GM12878 (cell line): Measurements from ENCODE around the gene PKP2. TPM values are rescaled to one million over a fixed set of nuclear protein-coding genes. Genes with fewer than 3 reads are reported as not detected.
A peak's percentile ranks its signal among the peaks of the same experiment; 100 is the strongest.

Experiments used
- ATAC-seq: fragments of 200-7000 bp; cut with Tn5 transposase; 3 replicates; pipeline ENCODE4 v1.9.1; 2020; ENCODE audit warnings: mild to moderate bottlenecking, moderate library complexity
- Bru-seq: library from RNA; stranded (reverse); fragments of 400-500 nt; gene quantifications from one replicate; lab custom pipeline; 2021; lab: Mats Ljungman, UMichigan
- BruChase-seq, 2 experiments: library from RNA; stranded (reverse); fragments of 400-500 nt; gene quantifications; one replicate each; lab custom pipeline; 2021; lab: Mats Ljungman, UMichigan
- BruUV-seq: library from RNA; stranded (reverse); fragments of 400-500 nt; replicated peaks from 2 replicates; lab custom pipeline; 2021; lab: Mats Ljungman, UMichigan
- CTCF ChIA-PET: fragments of 300-600 bp; sonication (Branson Sonifier 250); formaldehyde crosslinking; extraction: SDS; loops from one replicate; lab custom pipeline; 2021; ENCODE audit warnings: inconsistent platforms; lab: Yijun Ruan, JAX
- POLR2A ChIA-PET: fragments of 350-600 bp; formaldehyde crosslinking; extraction: SDS; loops from one replicate; lab custom pipeline; 2021; ENCODE audit warnings: inconsistent platforms; lab: Charles Lee
- RAD21 ChIA-PET: fragments of 300-600 bp; sonication (Branson Sonifier 250); formaldehyde crosslinking; loops from one replicate; lab custom pipeline; 2023; ENCODE audit warnings: antibody characterized with exemption; ENCODE audit not compliant: unreplicated experiment; lab: Charles Lee
- SMC1A ChIA-PET: fragments of 300-600 bp; sonication (Branson Sonifier 250); formaldehyde crosslinking; loops from one replicate; lab custom pipeline; 2023; ENCODE audit not compliant: unreplicated experiment, uncharacterized antibody; lab: Charles Lee
- DNase-seq: peaks from one replicate; pipeline ENCODE4 v3.0.0-alpha.2; 2011; ENCODE audit warnings: low read depth, low spot score
- FAIRE-seq: peaks from 3 replicates; lab custom pipeline; 2011; peaks lifted over from hg19 to GRCh38; lab: Jason Lieb, UNC
- H2AFZ ChIP-seq: 2 replicates; pipeline ENCODE4 v1.6.0; 2011; ENCODE audit warnings: low read depth, low read length, control low read depth; ENCODE audit not compliant: control insufficient read depth
- H3K27ac ChIP-seq: 2 replicates; pipeline ENCODE4 v1.5.1; 2011; ENCODE audit warnings: control low read depth; ENCODE audit not compliant: control insufficient read depth, insufficient read depth
- H3K27me3 ChIP-seq, 2 experiments: replicated peaks in 1 of 2; 2 replicates each; pipeline versions ENCODE4 v1.6.0 to v1.6.1; 2011; ENCODE audit warnings: low read length in 1 of 2; ENCODE audit not compliant: control insufficient read depth in 2 of 2, insufficient read depth in 2 of 2
- H3K36me3 ChIP-seq, 2 experiments: 2 replicates each; pipeline ENCODE4 v1.5.1; 2011; ENCODE audit warnings: low read length in 1 of 2; ENCODE audit not compliant: control insufficient read depth in 2 of 2, insufficient read depth in 2 of 2
- H3K4me1 ChIP-seq: 2 replicates; pipeline ENCODE4 v1.6.1; 2011; ENCODE audit warnings: mild to moderate bottlenecking, low read length, moderate library complexity, mixed read lengths; ENCODE audit not compliant: control insufficient read depth, insufficient read depth
- H3K4me2 ChIP-seq: 2 replicates; pipeline ENCODE4 v1.6.0; 2011; ENCODE audit warnings: control low read depth; ENCODE audit not compliant: control insufficient read depth, insufficient read depth
- H3K4me3 ChIP-seq: fragments of 200-600 bp; sonication (generic); 2 replicates; pipeline ENCODE4 v1.5.1; 2016
- H3K79me2 ChIP-seq: 2 replicates; pipeline ENCODE4 v1.6.0; 2011; ENCODE audit warnings: low read length; ENCODE audit not compliant: control insufficient read depth, insufficient read depth
- H3K9ac ChIP-seq: 2 replicates; pipeline ENCODE4 v1.8.0; 2011; ENCODE audit warnings: low read length, control low read depth, mixed read lengths; ENCODE audit not compliant: control insufficient read depth, insufficient read depth
- H3K9me3 ChIP-seq: replicated peaks from 3 replicates; pipeline ENCODE4 v1.5.1; 2011; ENCODE audit warnings: mild to moderate bottlenecking, low read length; ENCODE audit not compliant: control insufficient read depth, insufficient read depth
- H4K20me1 ChIP-seq: 2 replicates; pipeline ENCODE4 v1.6.0; 2011; ENCODE audit not compliant: control insufficient read depth, insufficient read depth
- CTCF ChIP-seq, 3 experiments: IDR thresholded peaks in 2 of 3; conservative IDR thresholded peaks in 1 of 3; 2 replicates each; pipeline ENCODE4 v1.5.1; 2011; ENCODE audit warnings: low read depth in 3 of 3, low read length in 3 of 3, mild to moderate bottlenecking in 3 of 3, control low read depth in 2 of 3, moderate library complexity in 2 of 3, inconsistent platforms in 1 of 3, mixed read lengths in 1 of 3; ENCODE audit not compliant: control insufficient read depth in 2 of 3, insufficient read depth in 1 of 3; ENCODE audit errors: extremely low read depth in 1 of 3
- EZH2 ChIP-seq: IDR thresholded peaks from 2 replicates; pipeline ENCODE4 v1.6.1; 2012; ENCODE audit warnings: low read depth, mild to moderate bottlenecking, control low read depth, inconsistent platforms, low read length, borderline replicate concordance; ENCODE audit not compliant: control insufficient read depth
- MXI1 ChIP-seq: fragments of 150-350 bp; IDR thresholded peaks from 2 replicates; pipeline ENCODE4 v1.6.1; 2011; ENCODE audit warnings: low read depth, mild to moderate bottlenecking, inconsistent platforms, low read length, improper control_type of control experiment
- NFIC ChIP-seq: IDR thresholded peaks from 2 replicates; pipeline ENCODE4 v1.6.1; 2012; ENCODE audit warnings: low read depth, mild to moderate bottlenecking, inconsistent platforms, low read length, moderate library complexity
- NFYA ChIP-seq: IDR thresholded peaks from 2 replicates; pipeline ENCODE4 v1.6.1; 2011; ENCODE audit warnings: low read depth, mild to moderate bottlenecking, low read length, improper control_type of control experiment, borderline replicate concordance
- SUZ12 ChIP-seq: fragments of 200-600 bp; sonication (generic); IDR thresholded peaks from one replicate; pipeline ENCODE4 v1.6.1; 2018; ENCODE audit warnings: antibody characterized with exemption, mild to moderate bottlenecking; ENCODE audit not compliant: unreplicated experiment
- ZBTB4 ChIP-seq: fragments of 450-650 bp; formaldehyde crosslinking; IDR thresholded peaks from 2 replicates; pipeline ENCODE4 v1.4.0; 2022; ENCODE audit warnings: mild to moderate bottlenecking, moderate library complexity
- WGBS: methylation state at CpG from one replicate; pipeline ENCODE4 v1.1.6; 2016; ENCODE audit warnings: low lambda C conversion rate; ENCODE audit not compliant: insufficient replicate concordance, insufficient coverage; ENCODE audit errors: missing lambda C conversion rate; 5-methylcytosine and 5-hydroxymethylcytosine counted together
- in situ Hi-C: fragments of 300-500 bp; cut with MboI; formaldehyde crosslinking; loops from 9 replicates; pipeline ENCODE4 v1.14.3; 2018; ENCODE audit warnings: mixed read lengths
- intact Hi-C: fragments of 100-400 bp; cut with micrococcal nuclease; formaldehyde crosslinking; loops from one replicate; pipeline ENCODE4 v1.14.2; 2022; ENCODE audit not compliant: unreplicated experiment
- long read RNA-seq, 2 experiments: library from polyadenylated mRNA; unstranded; transcript quantifications; one replicate each; pipeline ENCODE4 v2.0.0, GENCODE V29; 2019 to 2020
- polyA minus RNA-seq, 3 experiments: library from RNA; depleted of rRNA, polyadenylated mRNA; stranded (reverse); fragments of >200 nt; gene quantifications; 2 replicates each; pipeline ENCODE4 v1.2.3, GENCODE V29; 2011
- polyA plus RNA-seq, 11 experiments: library from polyadenylated mRNA; depleted of rRNA in 4 of 11; unstranded in 6 of 11; stranded (reverse) in 5 of 11; fragments of >200 nt; fragmentation: Nextera tagmentation in 4 of 11; fragmentation: Illumina TruSeq in 1 of 11; extraction: Ambion mirVana in 4 of 11; extraction: Trizol in 1 of 11; gene quantifications; 1 replicate in 1 of 11; 2 replicates in 10 of 11; pipeline versions ENCODE4 v1.2.1 to v1.2.3, GENCODE V29; 2011 to 2016; ENCODE audit warnings: inconsistent platforms in 2 of 11, missing spikeins in 2 of 11, low read depth in 1 of 11
- total RNA-seq, 4 experiments: library from RNA; depleted of rRNA in 3 of 4; stranded (reverse); fragments of >200 nt in 3 of 4; fragmentation: Illumina TruSeq in 1 of 4; extraction: Trizol in 1 of 4; gene quantifications; 2 replicates each; pipeline versions ENCODE4 v1.2.1 to v1.2.3, GENCODE V29; 2013 to 2021

Gene PKP2
- 1.1 and 2.1 TPM in 2 replicates for total RNA-seq (2013; cell fraction: nucleolus; rRNA removed)
- total RNA-seq (2014; rRNA removed) (not detected in 2 replicates), total RNA-seq (2014; rRNA removed; fragmentation: Illumina TruSeq; extraction: Trizol) (not detected in 2 replicates), total RNA-seq (2021) (0.05 and 0.08 TPM in 2 replicates), polyA plus RNA-seq (2011; rRNA removed) (4.1 and 5.6 TPM in 2 replicates), polyA plus RNA-seq (2014; fragmentation: Illumina TruSeq; extraction: Trizol) (0.09 TPM in 1 of 2 replicates, not detected in the other), polyA plus RNA-seq (2014; fragmentation: Nextera tagmentation; extraction: Ambion mirVana) (under 1 TPM; 0.02 to 0.13 TPM), polyA plus RNA-seq (2014; rRNA removed) (not detected in 2 replicates), polyA plus RNA-seq (2016; fragmentation: Nextera tagmentation; extraction: Ambion mirVana) (under 1 TPM in 1 of 2 experiments, not detected in 1; 0.05 TPM), polyA minus RNA-seq (2011; rRNA and poly(A)+ RNA removed) (1.2 and 5.9 TPM in 2 replicates), Bru-seq, nascent RNA (percentile 24 among the genes with signal in this experiment), BruChase-seq, experiment 1, labeled RNA remaining after a 6-hour chase (percentile 16 among the genes with signal in this experiment), BruChase-seq, experiment 2, labeled RNA remaining after a 2-hour chase (percentile 17 among the genes with signal in this experiment)
- polyA plus RNA-seq (2011; ENCODE audit: low read depth), result 0.16 TPM
- 1.4 and 1.9 TPM in 2 replicates for polyA plus RNA-seq (2011; cell fraction: cytosol; rRNA removed)
- 3.8 and 4.5 TPM in 2 replicates for polyA plus RNA-seq (2011; cell fraction: nucleus; rRNA removed)
- polyA plus RNA-seq (2012), result 0.30 and 0.46 TPM in 2 replicates
- 1.3 and 2.0 TPM in 2 replicates for polyA minus RNA-seq (2011; cell fraction: cytosol; rRNA and poly(A)+ RNA removed)
- polyA minus RNA-seq (2011; cell fraction: nucleus; rRNA and poly(A)+ RNA removed), result 1.1 and 1.6 TPM in 2 replicates
- long read RNA-seq, experiment 1, result 0 reads
- long read RNA-seq, experiment 2, partial matches to known transcripts, result 10 of 13 reads
- long read RNA-seq, experiment 2, other reads (novel, unspliced or antisense), result 2 of 13 reads

- no TSS peak for BruUV-seq
These were observed at the start of gene PKP2 for GRCh38 chr12:32896432-32897280. Gene PKP2, minus strand, starts transcription at chr12:32896777. Its CDS starts 46 bp downstream, at chr12:32896731.

More at GRCh38 chr12:32896432-32897280, at the start of gene PKP2:
- DNase-seq (no peak), FAIRE-seq (no peak), ATAC-seq (no peak)
- intact Hi-C loops, result no loop called here
- Histone ChIP-seq H3K4me1 (no peaks in the 10 kb centered on the region), H3K4me2 (peak within 1 kb of the TSS; percentile 42), H3K27me3 (peaks cover 0 to 20% of the 10 kb centered on the region in 2 experiments), H3K79me2 (no peaks in the 10 kb centered on the region), H3K4me3 (no peak within 1 kb of the TSS), H2AFZ (no peak within 1 kb of the TSS), H3K36me3 (no peaks in the 10 kb centered on the region), H4K20me1 (no peaks in the 10 kb centered on the region)
- CTCF ChIA-PET, result no interaction called here
- 11% methylated on average over 27 of the region's 94 CpGs for WGBS
- POLR2A ChIA-PET, result no interaction called here
- peak; percentile 77 for TF ChIP-seq SUZ12
- no peak for TF ChIP-seq ZBTB4 (CRISPR knock-in tag)
- TF ChIP-seq NFIC, result no peak
- TF ChIP-seq EZH2, result no peak
- no peak for TF ChIP-seq MXI1
- TF ChIP-seq NFYA, result no peak
- no peak for TF ChIP-seq CTCF (IDR thresholded peaks at IDR 0.05 in 2 of 3, conservative IDR thresholded peaks at IDR 0.05 in 1 of 3; ENCODE audit: control insufficient read depth in 2 of 3, extremely low read depth in 1 of 3, insufficient read depth in 1 of 3, low read depth in 3 of 3, low read length in 3 of 3)
- TF ChIP-seq, all 136 proteins: peak for 1
- ChIA-PET SMC1A (no interaction called here), RAD21 (no interaction called here)
- in situ Hi-C loops, result no loop called here
- H3K9me3 ChIP-seq, result no peaks in the 10 kb centered on the region
- no peak within 1 kb of the TSS for H3K9ac ChIP-seq
- no peak within 1 kb of the TSS for H3K27ac ChIP-seq
